OCI-LY3 (cell line): ENCODE measurements around the gene D2HGDH.

Experiments
- EZH2phosphoT487 ChIP-seq: fragments of 200-600 bp; shearing (Covaris generic); IDR thresholded peaks from 2 replicates; pipeline ENCODE4 v1.6.1; 2018; ENCODE audit warnings: antibody characterized with exemption, mixed run types, low read depth
- TF ChIP-seq, protein P1 (sequence below): fragments of 200-600, 300-600 bp; sonication (generic); IDR thresholded peaks from 2 replicates; pipeline ENCODE4 v1.5.1; 2014; ENCODE audit warnings: antibody characterized with exemption, low read length, low read depth

DNA sequence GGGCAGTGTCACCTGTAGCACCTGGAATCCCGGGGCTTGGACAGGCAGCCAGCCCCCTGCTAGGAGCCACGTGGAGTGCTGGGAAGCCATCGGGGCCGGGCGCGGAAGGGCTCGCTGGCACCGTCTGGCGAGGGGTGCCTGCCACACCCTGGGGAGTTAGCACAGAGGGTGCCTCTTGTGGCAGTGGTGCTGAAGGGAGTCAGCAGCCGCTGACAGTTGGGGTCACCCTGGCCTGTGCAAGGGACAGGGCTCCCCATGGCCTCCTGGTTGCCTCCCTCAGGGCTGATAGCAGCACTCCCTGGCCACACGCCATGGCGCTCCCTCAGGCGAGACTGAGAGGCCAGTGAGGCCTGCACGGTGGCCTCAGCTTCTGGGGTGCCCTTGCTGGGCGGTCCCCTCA, 13.9 kb upstream of the D2HGDH start:
- TF ChIP-seq, protein P1, sequence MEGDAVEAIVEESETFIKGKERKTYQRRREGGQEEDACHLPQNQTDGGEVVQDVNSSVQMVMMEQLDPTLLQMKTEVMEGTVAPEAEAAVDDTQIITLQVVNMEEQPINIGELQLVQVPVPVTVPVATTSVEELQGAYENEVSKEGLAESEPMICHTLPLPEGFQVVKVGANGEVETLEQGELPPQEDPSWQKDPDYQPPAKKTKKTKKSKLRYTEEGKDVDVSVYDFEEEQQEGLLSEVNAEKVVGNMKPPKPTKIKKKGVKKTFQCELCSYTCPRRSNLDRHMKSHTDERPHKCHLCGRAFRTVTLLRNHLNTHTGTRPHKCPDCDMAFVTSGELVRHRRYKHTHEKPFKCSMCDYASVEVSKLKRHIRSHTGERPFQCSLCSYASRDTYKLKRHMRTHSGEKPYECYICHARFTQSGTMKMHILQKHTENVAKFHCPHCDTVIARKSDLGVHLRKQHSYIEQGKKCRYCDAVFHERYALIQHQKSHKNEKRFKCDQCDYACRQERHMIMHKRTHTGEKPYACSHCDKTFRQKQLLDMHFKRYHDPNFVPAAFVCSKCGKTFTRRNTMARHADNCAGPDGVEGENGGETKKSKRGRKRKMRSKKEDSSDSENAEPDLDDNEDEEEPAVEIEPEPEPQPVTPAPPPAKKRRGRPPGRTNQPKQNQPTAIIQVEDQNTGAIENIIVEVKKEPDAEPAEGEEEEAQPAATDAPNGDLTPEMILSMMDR: no peak
- TF ChIP-seq EZH2phosphoT487: no peak
